Stimulated activated CD4-positive, alpha-beta T cell treated with anti-CD3 and anti-CD28 coated beads, Interleukin-1b, Interleukin-23, amount 100 ng/mL, for 4 hours (primary cell): Measurements from ENCODE around the gene XRCC1.
"Not testable (repeated sequence)": the region's sequence is repeated elsewhere in the genome, so short reads cannot be mapped to it uniquely, and the experiment has no call there.

Experiments
- DNase-seq, 2 donors: peaks; one replicate each; pipeline ENCODE4 v3.0.0-alpha.2; 2020; ENCODE audit warnings: low read depth in 2 of 2

The XRCC1 gene

DNA sequence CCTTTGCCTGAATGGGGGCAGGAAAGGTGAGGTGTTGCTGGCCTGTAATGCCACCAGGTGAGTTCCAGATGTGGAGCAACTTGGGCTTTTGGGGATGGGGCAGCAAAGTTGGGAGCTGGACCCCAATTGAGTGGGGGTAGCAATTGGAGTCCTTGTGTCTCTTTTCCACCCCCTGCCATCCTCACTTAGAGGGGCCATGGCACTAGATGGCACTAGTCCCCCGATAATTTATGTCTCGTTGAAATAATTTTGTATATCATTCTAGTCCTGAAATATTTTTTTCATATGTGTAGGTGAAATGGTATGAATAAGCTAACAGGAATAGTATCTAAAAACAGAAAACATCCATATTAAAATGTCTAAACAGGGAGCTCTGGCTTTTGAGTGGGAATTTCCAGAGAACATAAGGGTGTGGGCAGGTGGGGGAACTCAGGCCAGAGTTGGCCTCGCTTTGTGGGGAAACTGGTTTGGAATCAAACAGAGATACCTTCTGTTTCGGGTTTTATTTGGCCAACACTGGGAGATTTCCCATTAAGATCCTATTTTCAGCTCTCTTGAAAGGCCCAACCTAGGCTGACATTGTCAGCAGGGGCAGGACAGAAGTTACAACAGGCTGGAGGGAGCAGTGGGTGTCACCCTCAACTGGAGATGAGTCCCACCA, 24.4 kb upstream of the XRCC1 start:
- no peak for DNase-seq

DNA sequence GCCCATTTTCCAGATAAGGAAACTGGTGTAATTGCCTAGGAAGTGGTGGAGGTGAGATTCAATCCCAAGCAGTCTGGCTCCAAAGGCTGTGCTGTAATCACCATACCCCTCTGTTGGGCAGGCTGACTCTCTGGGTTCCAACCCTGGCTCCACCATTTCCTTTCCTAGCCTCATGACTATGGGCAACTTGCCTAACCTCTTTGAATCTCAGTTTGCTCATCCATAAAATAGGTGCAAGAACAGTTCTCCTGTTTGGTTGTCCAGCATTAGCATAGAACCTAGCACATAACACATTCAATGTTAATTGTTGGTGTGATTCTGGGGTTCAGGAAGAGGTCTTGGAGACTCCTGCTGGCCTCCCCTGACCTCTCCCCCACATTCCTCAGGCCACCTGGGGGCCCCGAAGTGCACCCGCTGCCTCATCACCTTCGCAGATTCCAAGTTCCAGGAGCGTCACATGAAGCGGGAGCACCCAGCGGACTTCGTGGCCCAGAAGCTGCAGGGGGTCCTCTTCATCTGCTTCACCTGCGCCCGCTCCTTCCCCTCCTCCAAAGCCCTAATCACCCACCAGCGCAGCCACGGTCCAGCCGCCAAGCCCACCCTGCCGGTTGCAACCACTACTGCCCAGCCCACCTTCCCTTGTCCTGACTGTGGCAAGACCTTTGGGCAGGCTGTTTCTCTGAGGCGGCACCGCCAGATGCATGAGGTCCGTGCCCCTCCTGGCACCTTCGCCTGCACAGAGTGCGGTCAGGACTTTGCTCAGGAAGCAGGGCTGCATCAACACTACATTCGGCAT, 23.3 kb upstream of the XRCC1 start:
- DNase-seq = no peak

DNA sequence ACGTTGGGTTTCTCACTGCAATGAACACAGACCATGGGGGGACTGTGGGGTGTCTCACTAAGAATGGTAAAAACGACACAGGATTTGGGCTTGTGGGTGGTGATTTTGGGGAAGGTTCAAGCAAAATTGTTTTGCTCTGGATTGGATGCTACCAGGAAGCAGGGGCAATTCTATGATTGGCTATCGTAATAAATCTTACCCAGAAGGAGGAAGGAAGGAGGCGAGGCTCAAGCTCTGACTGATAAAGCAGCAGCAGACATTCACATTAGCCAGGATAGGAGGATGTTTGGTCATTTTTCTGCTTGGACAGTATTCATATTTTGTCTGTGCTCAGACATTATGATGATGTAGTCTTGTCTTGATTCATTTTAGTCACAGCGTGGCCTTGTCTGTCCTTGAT, 22.5 kb upstream of the XRCC1 start:
- no peak for DNase-seq

DNA sequence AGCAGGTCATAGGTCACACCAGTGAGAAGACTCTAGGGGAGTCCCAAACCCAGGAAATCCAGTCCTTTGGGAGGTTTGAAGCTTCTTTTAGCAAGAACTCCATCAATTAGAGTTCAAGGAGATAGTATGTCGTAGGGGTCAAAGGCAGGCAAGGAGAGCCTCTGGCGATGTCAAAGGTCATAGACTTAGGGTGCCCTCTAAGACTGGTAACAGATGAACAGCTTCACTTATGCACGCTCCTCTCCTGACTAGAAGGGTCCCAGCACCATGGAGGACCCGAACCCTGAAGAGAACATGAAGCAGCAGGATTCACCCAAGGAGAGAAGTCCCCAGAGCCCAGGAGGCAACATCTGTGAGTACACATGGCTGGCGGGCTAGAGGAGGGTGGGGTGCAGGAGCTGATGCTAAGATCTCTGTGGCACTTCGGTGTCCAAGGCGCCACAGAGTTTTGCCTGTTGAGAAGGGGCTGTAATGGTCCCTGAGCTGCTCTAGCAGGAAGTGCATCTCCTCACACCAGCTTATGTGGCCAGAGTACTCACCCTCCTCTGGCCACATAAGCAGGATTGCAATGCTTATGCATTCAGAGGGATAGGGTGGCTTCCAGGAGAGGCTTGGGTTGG, 21.6 kb upstream of the XRCC1 start:
- DNase-seq = no peak

DNA sequence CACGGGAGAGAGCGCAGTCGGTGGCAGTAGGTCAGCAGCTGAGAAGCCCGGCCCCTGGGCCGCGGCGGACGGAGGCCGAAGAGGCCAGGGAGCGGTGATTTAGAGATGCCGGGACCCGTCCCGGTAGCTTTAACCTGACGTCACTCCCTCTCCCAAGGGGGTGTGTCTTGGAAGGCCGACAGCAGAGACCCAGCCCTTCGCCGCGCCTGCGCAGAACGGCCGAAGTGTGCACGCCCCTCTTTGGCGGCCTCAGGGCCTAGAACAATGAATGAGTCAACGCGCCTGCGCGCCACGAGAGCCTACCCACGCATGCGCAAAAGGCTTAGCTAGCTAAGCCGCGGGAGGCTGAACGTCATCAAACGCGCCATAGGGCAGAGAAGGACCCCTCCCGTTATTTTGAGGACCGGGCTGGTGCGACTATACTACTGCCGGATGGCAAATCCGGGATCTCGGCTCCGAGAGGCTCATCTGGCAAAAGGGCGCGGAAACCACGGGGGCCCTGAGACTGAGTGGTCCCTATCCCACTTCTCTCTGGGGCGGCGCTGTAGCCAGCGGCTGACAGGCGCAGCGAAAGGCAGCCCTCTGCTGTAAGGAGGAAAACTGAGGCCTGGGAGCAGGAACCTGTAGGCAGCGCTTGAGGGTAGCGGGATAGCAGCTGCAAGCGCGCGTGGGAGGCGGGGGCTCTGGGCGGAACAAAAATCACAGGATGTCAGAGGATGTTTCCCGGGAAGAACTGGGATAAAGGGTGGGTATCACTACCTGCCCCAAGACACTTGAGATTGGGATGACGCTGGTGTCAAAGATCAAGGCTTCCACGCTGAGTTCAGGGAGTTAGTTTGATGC, 20.9 kb upstream of the XRCC1 start, which contains the start of the genes IRGQ and ZNF576:
Gene IRGQ (minus strand): TSS at position 136 of the 843 bp plus-strand sequence. CDS start 796 bp downstream, outside the sequence.
Gene ZNF576 (plus strand): TSS at position 597 of the 843 bp plus-strand sequence. CDS start 514 bp downstream, outside the sequence.
- DNase-seq = peak; percentile 100

DNA sequence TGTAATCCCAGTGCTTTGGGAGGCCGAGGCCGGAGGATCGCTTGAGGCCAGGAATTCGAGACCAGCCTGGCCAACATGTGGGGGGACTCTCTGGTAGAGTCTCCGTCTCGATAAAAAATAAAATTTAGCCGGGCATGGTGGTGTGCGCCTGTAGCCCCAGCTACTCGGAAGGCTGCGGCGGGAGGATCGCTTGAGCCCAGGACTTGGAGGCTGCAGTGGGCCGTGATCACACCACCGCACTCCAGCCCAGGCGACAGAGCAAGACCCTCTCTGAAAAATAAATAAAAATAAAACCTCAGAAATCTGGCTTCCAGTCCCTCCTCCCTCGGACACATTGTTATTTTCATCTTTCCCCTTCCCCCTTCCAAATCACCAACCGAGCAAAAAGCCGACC, 20.3 kb upstream of the XRCC1 start:
- peak in 1 of 2 donors; percentile 9 for DNase-seq

DNA sequence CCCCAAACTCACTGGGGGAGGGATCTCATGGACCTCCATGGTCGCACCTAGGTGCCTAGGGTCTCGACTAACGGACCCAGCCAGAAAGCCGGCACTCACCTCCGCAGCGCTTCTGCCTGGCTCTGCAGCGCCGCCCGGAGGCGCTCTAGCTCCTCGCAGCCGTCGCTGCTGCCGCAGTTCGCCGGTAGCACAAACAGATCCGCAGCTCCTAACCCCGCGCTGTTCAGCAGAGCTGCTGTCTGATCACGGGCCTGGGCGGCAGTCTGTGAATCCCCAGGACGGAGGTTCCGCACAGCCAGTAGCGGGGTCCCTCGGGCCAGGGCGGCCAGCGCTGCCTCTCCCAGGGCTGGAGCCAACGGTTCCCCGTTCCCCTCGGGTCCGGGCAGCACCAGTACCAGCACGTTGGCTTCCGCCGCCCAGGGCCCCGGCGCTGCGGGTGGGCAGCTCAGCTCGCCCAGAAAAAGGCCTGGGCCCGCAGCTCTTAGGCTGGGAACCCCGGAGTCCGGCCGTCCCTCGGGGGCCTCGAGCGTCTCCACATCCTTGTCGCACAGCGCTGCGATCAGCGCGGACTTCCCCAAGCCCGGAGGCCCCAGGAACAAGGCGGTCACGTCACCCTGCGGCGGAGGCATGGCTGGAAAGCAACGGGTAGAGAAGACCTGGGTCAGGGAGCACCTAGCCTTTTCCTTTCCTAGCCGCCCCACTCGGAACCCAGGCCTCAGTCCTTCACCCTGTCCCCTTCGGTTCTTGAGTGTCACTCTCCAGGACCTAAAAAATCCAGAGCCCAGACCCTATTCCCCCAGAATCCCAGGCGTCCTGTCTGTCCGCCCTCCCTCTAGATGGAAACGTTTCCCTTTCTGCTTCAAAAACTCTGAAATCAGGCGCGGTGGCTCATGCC, 19.6 kb upstream of the XRCC1 start:
- DNase-seq = peak; percentile 56 to 60

DNA sequence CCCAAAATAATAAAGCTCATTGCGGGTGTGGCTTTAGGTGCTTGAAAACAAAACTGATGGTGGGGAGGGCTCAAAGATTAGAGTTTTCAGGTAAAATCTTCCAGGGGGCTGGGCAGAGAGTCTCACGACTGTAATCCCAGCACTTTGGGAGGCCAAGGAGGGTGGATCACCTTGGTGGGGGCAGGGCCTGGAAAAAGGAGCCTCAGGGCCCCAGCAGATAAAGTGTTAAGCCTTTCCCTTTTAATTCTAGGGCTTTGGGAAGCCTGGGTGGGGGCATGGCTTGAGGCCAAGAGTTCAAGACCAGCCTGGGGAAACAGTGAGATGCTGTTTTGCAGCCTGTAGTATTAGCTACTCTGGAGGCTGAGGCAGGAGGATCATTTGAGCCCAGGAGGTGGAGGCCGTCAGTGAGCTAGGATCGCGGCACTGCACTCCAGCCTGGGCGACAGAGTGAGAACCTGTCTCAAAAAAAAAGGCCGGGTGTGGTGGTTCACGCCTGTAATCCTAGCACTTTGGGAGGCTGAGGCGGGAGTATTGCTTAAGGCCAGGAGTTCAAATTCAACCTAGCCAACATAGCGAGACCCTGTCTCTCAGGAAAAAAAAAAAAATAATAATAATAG, 18.9 kb upstream of the XRCC1 start:
- DNase-seq = no peak

DNA sequence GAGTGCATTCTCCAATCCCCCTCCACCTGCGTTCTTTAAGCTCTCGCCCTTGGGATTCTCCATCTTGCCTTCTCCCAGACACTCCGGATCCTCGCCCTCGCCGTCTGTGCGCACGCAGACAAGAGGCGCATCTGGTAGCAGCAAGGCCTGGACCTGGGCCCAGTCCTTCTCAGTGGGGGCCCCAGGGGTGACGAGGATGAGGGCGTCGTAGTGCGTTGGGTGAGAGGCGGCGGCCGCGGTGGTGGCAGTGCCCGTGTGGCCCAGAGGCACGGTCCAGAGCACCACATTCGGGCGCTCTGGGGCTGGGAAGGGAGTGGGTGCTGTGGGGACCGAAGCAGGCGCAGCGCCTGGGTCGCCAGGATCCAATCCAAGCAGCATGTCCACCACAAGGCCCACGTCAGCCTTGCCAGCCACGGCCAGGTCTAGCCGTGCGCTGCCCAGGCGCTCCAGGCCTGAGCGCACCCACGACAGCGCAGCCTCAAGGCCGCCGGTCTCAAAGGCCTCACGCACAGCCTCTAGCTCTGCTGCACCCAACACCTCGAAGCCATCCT, 17.5 kb upstream of the XRCC1 start:
- DNase-seq = no peak

DNA sequence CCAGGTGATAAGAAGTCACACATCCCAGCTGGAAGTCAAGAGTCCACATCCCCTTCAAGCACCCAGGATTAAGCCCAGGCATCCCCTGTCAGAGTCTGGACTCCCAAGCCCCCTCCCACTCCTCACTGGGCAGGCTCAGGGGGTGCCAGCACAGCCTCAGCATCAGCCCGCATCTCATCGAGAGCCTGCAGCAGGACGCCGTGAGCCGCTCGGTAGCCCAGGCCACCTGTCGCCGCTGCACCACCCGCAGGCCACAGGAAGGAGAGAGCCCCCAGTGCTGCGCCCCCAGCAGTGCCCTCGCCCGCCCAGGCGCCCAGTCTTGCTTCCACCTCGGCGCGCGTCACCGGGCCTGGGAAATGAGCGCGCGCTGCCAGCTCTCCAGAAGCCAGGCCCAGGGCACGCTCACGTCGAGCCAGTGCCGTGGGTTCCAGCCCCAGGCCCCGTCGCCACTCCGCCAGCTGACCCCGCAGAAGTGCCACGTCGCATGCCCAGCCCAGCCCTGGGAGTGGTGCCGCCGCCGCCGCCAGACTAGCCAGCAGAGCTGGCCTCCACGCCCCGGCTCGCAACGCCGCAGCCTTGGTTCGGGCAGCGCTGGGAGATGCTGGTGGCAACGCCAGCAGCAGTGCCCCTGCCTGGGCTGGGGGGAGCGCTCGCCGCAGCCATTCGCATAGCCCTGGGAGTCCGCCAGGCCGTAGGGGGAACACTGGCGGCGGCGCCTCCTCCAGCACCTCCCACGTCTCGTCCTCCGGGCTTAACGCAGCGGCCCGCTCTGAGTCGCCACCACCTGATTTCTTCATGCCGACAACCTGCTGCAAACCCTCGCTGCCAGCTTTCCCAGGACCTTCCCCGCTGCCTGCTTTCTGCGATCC, 16.8 kb upstream of the XRCC1 start:
- no peak for DNase-seq

DNA sequence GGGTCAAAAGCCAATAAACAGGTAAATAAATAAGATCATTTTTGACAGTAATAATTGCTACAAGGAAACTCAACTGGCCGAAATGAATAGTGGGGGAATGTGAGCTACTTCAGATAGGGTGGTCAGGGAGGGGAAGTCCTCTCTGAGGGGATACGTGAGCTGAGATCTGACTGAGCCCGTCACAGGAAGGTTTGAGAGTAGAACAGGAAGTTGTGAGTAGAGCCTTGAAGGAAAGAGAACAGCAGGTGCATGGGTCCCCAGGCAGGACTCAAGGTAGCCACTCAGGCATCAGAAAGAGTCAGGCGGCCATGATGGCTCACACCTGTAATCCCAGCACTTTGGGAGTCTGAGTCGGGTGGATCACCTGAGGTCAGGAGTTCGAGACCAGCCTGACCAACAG, 14.4 kb upstream of the XRCC1 start:
- DNase-seq = no peak

DNA sequence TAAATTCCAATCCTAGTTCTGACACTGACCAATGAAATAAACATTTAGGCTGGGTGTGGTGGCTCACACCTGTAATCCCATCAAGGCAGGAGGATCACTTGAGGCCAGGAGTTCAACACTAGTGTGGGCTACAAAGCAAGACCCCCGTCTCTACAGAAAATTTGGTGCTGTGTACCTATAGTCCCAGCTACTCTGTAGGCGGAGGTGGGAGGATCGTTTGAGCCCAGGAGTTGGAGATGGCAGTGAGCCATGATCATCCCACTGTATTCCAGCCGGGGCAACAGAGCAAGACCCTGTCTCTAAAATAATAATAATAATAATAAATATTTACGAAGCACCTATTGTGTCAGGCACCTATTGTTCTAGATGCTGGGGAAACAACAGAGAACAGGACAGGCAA, 13.9 kb upstream of the XRCC1 start:
- DNase-seq = no peak

DNA sequence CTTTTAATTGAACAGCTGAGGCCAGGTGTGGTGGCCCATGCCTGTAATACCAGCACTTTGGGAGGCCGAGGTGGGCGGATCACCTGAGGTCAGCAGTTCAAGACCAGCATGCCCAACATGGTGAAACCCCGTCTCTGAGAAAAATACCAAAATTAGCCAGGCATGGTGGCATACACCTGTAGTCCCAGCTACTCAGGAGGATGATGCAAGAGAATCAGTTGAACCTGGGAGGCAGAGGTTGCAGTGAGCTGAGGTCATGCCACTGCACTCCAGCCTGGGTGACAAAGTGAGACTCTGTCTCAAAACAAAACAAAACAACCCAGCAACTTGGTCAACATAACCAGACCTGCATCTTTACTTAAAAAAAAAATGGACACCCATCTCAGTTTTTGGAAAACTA, 11.7 kb upstream of the XRCC1 start:
- DNase-seq = not testable (repeated sequence)

DNA sequence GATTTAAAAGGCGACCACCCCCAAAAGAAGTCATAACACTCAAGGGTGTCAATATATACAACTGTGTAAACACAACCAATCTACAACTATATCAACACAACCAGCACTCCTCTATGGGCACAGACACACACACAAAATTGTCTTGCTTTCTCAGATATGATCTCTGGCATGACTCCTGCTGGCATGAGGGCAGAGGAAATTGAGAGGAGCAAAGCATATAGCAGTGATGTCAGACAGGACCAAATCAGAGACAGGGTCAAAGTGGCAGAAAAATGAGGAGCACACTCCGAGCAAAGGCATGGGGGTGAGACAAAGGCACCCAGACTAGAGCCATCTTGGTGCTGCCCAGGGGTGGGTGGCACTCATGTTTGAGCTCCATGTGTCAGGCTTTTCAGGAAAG, 11.0 kb upstream of the XRCC1 start:
- no peak for DNase-seq

DNA sequence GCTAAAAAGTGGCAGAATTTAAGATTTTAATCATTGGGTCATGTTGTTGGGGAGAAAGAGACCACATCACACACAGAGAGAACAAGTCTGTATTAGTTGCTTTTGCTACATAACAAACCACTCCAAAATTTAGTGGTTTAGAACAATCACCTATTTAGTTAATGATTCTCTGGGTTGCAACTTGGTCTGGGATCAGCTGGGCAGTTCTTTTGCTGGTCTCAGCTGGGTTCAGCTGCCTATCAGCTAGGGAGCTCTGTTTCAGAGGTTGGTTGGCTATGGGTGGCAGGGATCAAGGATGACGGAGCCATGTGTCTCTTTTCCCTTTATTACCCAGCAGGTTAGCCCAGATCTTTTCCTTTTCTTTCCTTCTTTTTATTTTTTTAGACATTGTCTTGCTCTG, 9.2 kb upstream of the XRCC1 start:
- no peak for DNase-seq

DNA sequence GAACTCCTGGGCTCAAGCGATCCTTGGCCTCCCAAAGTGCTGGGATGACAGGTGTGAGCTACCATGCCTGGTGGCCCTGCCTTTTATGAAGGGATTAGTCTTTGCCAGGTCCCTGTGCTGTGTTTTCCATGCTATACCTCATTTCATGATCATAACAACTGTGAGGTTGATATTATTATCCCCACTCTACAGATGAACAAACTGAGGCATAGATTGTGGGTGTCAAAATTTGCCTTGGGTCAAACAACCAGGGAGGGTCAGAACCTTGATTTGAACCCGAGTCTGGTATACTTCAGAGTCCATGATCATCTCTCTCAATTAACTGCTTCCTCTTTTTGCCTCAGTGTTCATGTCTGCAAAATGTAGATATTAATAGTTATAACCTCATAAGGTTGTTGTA, 7.2 kb upstream of the XRCC1 start:
- DNase-seq = no peak

DNA sequence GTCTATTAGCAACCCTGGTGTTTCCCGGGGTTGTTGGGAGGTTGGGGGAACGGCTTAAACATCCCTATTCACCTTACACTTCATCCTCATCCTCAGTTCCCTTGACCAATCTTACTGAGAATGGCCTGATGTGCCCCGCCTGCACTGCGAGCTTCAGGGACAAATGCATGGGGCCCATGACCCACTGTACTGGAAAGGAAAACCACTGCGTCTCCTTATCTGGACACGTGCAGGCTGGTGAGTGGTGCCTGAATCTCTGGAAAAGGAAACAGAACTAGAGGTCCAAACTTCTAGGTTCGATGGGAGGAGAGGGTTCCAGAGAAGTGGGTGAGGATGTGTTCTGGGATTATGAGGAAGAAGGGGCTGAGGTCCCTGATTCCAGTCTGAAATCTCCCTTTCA, 6.1 kb upstream of the XRCC1 start:
- no peak for DNase-seq

DNA sequence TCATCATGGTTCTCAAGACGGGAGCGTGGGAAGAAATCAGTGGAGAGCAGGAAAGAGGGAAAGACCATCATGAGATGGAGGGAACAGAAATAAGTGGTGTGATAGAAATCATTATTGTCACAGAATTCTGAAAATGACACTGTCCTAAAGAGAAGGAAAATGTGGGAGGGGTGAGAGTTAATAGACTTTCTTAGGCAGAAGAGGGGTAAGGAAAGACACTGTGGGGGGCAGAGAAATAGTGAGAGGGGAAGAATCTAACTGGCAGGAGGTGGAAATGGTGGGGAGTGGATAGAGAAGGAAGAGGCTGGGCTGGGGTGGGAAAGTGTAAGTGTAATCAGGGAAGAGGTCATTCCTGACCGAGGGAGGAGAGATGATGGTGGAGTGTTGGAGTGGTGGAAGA, 3.5 kb upstream of the XRCC1 start:
- DNase-seq = no peak
